Measurements from ENCODE around the gene TUBB2B. TPM values are rescaled to one million over a fixed set of nuclear protein-coding genes. Genes with fewer than 3 reads are reported as not detected.
"Not testable (repeated sequence)": the region's sequence is repeated elsewhere in the genome, so short reads cannot be mapped to it uniquely, and the experiment has no call there.

TUBB2B gene
- total and polyA plus RNA-seq, 8 donors: 2.2 to 16.5 (median 8.5) TPM

GRCh38 chr6:3242768-3243167, 15.3 kb upstream of the TUBB2B start:
- Histone ChIP-seq H3K4me3 (no peak overlapping the region), H3K27me3 (peaks cover 0 to 30% of the 10 kb centered on the region in 2 donors), H3K36me3 (no peaks in the 10 kb centered on the region), H3K27ac (no peak overlapping the region), H3K9me3 (no peaks in the 10 kb centered on the region), H3K4me1 (no peaks in the 10 kb centered on the region)
- intact Hi-C loops (cut with DNase I): no loop called here
- TF ChIP-seq, protein P1, sequence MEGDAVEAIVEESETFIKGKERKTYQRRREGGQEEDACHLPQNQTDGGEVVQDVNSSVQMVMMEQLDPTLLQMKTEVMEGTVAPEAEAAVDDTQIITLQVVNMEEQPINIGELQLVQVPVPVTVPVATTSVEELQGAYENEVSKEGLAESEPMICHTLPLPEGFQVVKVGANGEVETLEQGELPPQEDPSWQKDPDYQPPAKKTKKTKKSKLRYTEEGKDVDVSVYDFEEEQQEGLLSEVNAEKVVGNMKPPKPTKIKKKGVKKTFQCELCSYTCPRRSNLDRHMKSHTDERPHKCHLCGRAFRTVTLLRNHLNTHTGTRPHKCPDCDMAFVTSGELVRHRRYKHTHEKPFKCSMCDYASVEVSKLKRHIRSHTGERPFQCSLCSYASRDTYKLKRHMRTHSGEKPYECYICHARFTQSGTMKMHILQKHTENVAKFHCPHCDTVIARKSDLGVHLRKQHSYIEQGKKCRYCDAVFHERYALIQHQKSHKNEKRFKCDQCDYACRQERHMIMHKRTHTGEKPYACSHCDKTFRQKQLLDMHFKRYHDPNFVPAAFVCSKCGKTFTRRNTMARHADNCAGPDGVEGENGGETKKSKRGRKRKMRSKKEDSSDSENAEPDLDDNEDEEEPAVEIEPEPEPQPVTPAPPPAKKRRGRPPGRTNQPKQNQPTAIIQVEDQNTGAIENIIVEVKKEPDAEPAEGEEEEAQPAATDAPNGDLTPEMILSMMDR (IDR thresholded peaks at IDR 0.05): no peak
- no peak for ATAC-seq
- no peak for DNase-seq

- DNase-seq; H3K9me3 ChIP-seq; ATAC-seq; intact Hi-C loops (cut with DNase I); H3K27ac ChIP-seq; H3K36me3 ChIP-seq; H3K4me1 ChIP-seq; H3K4me3 ChIP-seq: not testable (repeated sequence)
- H3K27me3 ChIP-seq: peaks cover 0 to 31% of the 10 kb centered on the region in 2 donors
Measured at GRCh38 chr6:3241745-3242144, 14.3 kb upstream of the TUBB2B start.

DNA sequence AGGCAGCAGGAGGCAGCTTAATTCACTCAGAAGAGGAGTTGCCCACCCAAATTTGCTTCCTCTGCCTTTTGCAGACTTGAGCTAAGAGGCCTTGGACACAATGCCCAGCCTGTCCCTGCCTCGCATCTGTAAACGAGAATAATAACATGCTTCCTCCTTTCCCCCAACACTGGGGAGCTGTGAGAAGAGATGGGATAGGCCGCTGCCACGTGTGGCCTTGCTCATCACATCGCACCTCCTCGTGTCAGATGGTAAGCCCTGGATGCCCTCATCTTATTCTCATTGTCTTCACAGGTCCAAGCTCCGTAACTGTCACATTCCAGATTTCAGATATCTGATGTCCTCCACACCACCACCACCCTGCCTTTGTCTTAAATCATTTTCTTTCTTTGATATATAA, 13.1 kb upstream of the TUBB2B start:
- intact Hi-C loops (cut with DNase I): no loop called here
- Histone ChIP-seq H3K27ac (no peak overlapping the region), H3K27me3 (peaks cover 1 to 41% of the 10 kb centered on the region in 2 donors), H3K4me3 (no peak overlapping the region), H3K36me3 (no peaks in the 10 kb centered on the region), H3K4me1 (no peaks in the 10 kb centered on the region), H3K9me3 (no peaks in the 10 kb centered on the region)
- TF ChIP-seq, protein P1 (IDR thresholded peaks at IDR 0.05): no peak
- DNase-seq: no peak
- ATAC-seq: no peak

GRCh38 chr6:3239110-3239830, 11.8 kb upstream of the TUBB2B start:
- no peak for ATAC-seq
- H3K36me3 ChIP-seq: no peaks in the 10 kb centered on the region
- H3K4me3 ChIP-seq: no peak overlapping the region
- H3K9me3 ChIP-seq: no peaks in the 10 kb centered on the region
- TF ChIP-seq, protein P1 (IDR thresholded peaks at IDR 0.05): no peak
- no peaks in the 10 kb centered on the region for H3K4me1 ChIP-seq
- no peak overlapping the region for H3K27ac ChIP-seq
- peaks cover 4 to 54% of the 10 kb centered on the region in 2 donors for H3K27me3 ChIP-seq
- intact Hi-C loops (cut with DNase I): no loop called here
- no peak for DNase-seq

- no peak for ATAC-seq
- H3K4me1 ChIP-seq: no peaks in the 10 kb centered on the region
- no peaks in the 10 kb centered on the region for H3K9me3 ChIP-seq
- TF ChIP-seq, protein P1 (IDR thresholded peaks at IDR 0.05): no peak
- no peak overlapping the region for H3K4me3 ChIP-seq
- intact Hi-C loops (cut with DNase I): no loop called here
- H3K27ac ChIP-seq: no peak overlapping the region
- peaks cover 11 to 57% of the 10 kb centered on the region in 2 donors for H3K27me3 ChIP-seq
- no peaks in the 10 kb centered on the region for H3K36me3 ChIP-seq
- no peak for DNase-seq
Measured at GRCh38 chr6:3237761-3238662, 10.6 kb upstream of the TUBB2B start.
